NCI-H510A treated with DMSO at 0.1 percent for 48 hours (cell line): ENCODE measurements around the gene DALRD3.
"Not testable (repeated sequence)": the region's sequence is repeated elsewhere in the genome, so short reads cannot be mapped to it uniquely, and the experiment has no call there.

Source experiments
- DNase-seq: peaks from one replicate; lab custom pipeline; 2025; lab: John Stamatoyannopoulos, UW

The DALRD3 gene

DNA sequence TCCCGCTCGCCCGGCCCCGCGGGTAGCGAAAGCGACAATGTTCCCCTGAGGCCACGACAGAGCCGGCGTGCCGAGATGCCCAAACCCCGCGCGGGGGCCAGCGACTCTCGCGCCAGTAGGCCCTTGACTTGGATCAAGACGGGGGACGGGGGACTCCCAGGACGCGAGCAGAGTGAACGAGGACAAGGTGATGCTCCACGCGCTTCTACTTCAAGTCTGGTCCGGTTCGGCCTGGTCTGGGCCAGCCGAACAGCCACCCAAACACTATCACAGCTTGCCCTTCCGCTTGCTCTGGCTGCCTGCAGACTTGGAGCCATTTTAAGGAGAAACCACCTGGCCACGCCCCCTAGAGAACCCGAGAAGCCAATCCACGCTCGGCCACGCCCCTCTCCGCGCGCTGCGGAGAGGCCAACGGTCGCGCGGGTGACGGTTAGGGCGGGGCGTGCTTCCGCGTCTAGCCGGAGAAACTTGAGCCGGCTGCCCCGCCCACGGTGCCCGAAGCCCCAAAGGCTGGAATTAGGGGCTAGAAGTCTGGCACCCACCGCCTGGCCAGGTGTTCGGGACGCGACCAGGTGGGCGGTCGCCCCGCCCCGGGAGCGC is 2.9 kb upstream of the DALRD3 start:
- DNase-seq: peak; percentile 95

DNA sequence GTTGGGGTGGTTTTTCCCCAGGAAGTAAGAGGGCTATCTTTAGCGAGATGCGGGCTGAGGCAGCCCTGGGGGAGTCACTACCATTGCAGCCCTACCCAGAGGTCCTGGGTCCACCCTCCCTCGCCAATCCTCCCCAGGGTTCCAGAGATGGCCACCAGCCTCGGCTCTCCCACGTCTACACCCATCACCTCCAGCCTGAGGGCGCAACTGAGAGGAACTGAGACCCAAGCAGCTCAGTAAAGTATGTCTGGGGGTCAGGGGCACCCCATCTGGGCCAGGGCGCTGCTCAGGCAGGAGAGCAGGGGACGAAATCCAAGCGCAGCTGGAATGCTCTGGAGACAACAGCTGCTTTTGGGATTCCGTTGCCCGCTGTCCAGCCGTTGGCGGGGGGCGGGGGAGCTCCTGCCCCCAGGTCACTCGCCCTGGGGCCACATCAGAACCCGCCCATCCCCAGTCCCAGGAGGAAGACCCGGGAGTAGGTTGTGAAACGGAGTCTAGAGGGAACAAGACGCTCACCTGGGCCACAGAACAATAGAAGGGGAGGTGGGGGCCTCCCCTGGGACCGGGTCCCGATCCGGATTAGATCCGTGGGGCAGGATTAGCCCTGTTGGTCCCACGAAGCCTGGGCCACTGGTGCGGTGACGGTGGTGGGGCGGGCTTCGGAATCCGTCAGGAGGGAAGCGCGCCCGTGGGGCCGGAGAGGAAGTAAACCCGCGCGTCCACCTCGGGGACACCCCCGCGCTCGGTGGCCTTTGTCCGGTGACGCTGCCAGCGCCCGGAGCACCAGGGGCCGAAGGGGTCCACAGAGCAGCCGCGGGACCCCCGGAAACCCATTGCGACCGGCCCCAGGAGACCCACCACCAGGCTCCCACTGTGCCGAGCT is 2.2 kb upstream of the DALRD3 start:
- DNase-seq: no peak

DNA sequence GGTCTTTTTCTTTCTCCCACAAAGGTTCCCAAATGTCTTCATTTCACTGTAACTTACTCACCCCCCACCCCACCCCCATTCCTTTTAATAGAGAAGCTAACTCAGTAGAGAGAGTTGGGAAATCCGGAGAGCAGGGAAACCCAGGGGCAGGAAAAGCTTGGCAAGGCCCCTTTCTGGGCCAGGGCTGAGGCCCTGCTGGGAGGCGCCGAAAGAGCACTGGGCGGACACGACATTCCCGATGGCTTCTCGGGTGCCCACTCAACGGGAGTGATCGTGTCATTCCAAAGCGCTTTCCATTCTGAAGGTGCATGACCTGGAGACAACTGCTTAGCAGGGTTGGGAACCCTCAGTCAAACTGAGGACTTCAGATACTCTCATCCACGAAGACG is 1.6 kb upstream of the DALRD3 start:
- no peak for DNase-seq

DNA sequence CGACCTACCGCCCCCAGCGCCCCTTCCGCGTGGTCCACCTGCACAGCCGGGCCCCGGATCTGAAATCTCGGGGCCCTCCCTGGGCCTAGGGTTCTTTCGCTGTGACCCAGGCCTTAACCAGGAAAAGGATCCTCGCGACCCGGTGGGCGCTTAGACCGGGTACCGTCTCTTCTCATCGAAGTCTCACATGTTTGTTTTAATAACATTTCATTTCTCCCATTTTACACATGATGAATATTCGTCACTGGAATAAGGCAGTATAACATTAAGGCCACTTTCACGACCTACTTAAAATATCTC is 277 bp upstream of the DALRD3 start:
- DNase-seq: no peak

DNA sequence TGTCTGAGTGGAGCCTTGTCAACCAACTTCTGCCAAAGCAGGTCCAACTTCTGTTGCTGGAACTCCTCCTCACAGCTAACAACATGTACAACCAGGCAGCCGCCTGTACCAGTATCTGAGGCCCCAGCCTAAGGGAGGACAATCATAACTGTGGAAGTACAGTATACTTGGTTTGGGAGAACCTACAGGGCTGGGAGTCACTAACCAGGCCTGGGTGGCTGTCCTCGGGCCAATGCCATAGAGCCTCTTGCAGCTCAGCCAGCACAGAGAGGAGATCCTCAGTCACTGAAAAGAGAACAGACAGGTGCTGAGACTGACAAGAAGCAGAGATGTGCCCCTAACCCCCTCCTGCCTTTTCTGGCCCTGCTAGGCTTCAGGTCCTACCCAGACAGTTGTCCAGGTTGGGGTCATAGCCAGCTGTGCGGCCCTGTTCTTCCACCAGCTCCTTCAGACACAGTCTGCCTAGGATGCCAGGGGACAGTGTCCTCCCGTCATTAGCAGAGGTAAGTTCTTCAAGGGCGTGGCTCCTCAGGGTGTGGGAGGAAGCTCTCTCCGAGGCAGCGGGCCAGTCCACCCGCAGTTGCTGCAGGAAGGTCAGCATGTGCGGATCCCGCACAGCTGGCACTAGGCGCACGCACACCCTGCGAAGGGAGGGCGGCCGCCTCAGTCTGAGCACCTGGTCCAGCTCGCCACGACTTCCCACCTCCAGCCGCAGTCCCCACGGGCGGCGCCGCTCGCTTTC is 980 bp downstream of the DALRD3 start:
- no peak for DNase-seq

DNA sequence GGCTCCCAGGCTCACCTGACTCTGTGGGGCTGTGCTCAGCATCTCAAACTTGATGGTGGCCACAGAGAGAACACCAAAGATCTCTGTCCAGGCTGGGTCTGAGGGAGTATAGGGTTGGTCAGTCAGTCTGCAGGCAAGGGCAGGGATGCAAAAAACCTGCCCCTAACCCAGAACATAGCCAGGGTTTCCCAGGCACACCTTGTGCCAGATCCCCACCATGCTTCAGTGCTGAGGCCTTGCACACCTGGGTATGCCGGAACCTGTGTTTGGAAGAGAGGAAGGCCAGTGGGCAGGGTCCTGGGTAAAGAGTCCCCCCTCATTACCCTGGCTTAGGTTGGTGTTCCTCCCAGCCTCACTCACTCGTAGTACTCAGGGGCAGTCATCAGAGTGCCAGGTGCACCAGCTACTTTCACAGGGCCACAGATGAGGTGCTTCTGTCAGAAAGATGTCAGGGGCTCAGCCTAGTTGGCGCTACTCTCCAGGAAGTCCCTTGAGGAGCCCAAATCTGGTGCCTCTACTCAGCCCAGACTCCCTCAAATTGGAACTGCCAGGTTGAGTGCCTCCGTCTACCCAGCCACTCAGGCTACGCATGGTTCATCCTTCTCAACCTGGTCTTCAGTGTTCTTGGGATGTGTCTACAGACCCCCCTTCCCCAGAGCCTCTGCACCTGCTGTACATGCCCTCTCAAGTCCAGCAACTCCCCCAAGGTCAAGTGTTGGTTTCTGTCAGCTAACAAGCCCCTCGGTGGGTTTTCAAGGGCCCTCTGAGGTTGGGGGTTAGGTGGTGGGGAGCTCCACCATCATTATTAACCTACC is 1.8 kb downstream of the DALRD3 start:
- no peak for DNase-seq

DNA sequence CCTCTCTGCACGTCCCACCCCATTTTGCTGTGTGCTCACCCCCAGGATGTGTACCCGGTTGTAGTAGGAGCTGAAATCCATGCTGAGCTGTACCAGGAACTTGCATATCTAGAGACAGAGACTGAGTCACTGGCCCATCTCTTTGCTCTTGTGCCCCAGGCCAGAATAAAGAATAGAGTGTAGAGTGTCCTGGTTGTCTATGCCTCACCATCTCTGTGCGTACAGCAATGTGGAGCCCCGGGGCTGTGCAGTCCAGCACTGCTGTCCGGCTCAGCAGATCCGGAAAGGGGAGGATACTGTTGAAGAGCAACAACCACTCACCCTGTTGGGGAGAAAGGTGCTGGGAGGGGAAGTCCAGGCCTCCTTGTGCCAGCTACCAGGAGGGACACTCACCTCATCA is 2.6 kb downstream of the DALRD3 start:
- DNase-seq: no peak

DNA sequence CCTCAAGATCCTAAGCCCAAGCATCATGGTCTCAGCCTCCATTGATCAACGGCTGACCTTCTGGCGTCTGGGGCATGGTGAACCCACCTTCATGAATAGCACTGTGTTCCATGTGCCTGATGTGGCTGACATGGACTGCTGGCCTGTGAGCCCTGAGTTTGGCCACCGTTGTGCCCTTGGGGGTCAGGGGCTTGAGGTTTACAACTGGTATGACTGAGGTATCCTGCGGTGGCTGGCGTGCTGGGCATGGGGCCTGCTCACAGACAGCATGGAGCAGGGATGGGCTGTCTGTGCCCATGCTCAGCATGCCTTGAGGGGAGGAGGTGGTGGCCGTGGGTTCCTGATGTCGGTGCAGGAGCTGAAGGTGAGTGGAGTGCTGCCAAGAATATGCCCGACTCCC is 3.3 kb downstream of the DALRD3 start:
- no peak for DNase-seq

DNA sequence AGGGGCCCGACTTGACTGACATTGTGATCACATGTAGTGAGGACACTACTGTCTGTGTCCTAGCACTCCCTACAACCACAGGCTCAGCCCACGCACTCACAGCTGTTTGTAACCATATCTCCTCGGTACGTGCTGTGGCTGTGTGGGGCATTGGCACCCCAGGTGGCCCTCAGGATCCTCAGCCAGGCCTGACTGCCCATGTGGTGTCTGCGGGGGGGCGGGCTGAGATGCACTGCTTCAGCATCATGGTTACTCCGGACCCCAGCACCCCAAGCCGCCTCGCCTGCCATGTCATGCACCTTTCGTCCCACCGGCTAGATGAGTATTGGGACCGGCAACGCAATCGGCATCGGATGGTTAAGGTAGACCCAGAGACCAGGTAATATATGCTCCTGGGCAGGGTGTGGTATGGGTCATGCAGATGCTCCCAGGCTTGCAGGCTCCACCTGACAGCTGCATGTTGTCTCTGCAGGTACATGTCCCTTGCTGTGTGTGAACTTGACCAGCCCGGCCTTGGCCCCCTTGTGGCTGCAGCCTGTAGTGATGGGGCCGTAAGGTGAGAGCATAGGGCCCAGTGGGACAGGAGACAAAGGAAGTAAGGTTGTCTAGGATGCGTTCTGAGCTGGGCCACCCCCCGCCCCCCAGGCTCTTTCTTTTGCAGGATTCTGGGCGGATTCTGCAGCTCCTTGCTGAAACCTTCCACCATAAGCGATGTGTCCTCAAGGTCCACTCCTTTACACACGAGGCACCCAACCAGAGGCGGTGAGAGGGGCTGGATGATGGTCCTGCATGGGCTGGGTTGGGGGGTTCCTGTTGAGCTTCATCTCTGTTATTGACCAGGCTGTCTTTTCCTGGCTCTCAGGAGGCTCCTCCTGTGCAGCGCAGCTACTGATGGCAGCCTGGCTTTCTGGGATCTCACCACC is 4.4 kb downstream of the DALRD3 start:
- peak; percentile 31 for DNase-seq

DNA sequence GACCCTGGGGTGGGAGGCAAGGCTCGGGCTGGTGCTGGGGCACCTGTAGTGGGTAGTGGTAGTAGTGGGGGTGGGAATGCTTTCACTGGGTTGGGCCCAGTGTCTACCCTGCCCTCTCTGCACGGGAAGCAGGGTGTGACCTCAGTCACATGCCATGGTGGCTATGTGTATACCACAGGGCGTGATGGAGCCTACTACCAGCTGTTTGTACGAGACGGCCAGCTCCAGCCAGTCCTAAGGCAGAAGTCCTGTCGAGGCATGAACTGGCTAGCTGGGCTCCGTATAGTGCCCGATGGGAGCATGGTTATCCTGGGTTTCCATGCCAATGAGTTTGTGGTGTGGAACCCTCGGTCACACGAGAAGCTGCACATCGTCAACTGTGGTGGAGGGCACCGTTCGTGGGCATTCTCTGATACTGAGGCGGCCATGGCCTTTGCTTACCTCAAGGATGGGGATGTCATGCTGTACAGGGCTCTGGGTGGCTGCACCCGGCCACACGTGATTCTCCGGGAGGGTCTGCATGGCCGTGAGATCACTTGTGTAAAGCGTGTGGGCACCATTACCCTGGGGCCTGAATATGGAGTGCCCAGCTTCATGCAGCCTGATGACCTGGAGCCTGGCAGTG is 5.2 kb downstream of the DALRD3 start:
- DNase-seq: no peak

DNA sequence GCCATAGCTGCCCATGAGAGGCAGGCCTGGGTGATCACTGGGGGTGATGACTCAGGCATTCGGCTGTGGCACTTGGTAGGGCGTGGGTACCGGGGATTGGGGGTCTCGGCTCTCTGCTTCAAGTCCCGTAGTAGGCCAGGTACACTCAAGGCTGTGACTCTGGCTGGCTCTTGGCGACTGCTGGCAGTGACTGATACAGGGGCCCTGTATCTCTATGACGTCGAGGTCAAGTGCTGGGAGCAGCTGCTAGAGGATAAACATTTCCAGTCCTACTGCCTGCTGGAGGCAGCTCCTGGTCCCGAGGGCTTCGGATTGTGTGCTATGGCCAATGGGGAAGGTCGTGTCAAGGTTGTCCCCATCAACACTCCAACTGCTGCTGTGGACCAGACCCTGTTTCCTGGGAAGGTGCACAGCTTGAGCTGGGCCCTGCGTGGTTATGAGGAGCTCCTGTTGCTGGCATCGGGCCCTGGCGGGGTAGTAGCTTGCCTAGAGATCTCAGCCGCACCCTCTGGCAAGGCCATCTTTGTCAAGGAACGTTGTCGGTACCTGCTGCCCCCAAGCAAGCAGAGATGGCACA is 5.9 kb downstream of the DALRD3 start:
- DNase-seq: no peak

DNA sequence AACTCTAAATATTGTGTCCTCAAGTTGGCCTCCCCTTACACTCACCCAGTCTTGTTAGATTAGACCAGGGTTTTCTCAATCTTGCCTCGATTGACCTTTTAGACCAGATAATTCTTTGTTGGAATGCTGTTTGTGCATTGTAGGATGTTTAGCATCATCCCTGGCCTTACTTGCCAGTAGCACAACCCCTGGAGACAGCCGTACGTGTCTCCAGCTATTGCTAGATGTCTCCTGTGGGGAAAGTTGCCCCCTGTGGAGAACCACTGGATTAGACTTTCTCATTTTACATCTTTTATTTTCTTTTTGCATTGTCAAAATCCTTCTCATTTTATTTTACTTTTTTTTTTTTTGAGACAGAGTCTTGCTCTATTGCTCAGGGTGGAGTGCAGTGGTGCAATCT is 9.0 kb downstream of the DALRD3 start:
- DNase-seq: no peak

DNA sequence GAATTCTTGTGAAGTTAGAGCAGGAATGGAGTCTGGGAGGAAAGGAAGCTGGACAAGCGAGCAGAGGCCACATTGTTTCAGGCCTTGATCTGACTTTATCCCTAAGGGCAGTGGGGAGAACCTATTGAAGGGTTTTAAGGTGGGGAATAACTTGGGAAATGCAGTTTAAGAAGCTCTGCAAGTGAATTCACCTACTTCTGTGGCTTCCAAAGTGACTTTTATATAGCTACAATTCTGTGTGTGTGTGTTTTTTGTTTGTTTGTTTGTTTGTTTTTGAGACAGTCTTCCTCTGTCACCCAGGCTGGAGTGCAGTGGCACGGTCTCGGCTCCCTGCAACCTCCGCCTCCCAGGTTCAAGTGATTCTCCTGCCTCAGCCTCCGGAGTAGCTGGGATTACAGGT is 9.8 kb downstream of the DALRD3 start:
- not testable (repeated sequence) for DNase-seq

DNA sequence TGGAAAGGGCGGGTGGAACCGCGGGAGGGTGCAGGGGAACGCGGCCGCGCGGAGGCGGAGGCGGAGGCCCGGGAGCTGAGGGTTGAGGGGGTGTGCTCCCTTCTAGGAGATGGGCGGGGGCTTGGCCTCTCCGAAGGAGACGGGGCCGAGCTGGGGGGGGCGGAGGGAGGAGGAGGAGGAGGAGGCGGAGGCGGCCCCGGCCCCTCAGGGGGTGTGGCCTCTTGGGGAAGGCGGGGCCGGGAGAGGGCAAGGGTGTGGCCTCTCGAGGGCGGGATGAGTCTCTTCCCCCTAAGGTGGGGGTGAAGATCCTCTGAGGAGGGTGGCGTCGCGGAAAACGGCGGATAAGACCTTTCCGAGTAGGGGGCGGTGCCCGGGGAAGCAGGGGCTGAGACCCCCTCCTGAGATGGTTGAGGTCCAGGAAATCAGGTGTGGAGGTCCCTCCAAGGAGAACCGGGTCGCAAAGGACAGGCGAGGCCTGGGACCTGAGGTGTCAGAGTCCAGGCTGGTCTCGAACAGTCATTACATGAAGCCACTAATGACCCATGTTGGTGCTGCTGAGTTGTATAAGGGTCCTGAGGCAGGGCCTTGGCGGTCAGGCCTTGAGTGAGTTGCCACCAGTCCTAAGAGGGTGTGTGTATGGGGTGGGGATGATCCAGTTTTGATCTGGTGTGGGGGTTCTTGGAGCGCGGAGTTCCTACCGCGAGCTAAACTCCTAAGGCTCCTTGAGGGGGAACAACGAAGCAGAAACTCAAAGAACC is 10.4 kb downstream of the DALRD3 start:
- DNase-seq: peak; percentile 19

DNA sequence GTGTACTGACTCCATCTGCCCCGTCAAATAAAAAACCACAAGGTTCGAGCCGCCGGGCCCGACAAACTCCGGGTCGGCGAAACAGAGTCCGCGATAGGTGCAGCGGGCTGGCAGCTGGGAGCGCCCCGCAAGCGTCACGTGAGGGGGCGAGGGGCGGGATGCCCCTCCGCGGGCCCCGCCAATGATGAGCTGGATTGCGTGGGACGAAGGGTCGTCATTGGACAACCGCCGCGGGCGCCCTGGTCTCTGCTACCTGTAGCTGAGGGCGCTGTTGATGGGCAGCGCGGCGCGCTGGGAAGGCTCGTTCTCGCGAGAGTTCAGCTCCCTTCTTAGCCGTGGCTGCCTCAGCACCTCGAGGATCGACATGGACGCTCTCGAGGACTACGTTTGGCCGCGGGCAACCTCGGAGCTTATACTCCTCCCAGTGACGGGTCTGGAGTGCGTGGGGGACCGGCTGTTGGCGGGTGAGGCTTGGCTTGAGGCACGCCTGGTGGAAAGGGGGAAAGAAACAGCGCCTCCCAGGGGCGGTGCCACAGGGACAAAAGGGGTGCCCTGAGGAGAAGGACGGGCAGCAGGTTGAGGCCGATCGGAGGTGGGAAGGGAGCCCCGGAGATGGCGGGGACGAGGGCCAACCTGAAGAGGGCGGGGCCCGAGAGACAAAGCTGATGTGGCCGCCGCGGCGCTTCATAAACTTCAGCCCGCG is 11.2 kb downstream of the DALRD3 start, which contains the start of gene WDR6:
WDR6 (plus strand) TSS at position 324 of the 703 bp plus-strand sequence; CDS start at position 365, 41 bp downstream.
- peak; percentile 90 for DNase-seq

DNA sequence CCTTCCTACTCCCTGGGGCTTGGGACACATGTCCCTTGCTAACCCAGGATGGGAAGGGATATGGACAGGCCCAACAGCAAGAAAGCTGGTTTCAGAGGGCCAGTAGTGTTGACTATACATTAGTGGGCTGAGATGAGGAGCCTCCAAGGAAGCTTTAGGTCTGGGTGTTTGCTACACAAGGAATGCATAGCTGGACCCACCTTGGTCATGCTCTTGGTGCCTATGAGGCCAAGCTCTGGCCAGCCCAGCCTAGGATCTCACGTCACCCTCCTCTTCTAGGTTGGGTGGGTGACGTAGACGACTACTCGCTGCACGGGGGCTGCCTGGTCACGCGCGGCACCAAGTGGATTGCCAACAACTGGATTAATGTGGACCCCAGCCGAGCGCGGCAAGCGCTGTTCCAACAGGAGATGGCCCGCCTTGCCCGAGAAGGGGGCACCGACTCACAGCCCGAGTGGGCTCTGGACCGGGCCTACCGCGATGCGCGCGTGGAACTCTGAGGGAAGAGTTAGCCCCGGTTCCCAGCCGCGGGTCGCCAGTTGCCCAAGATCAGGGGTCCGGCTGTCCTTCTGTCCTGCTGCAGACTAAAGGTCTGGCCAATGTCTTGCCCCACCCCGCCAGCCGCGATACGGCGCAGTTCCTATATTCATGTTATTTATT is 11.8 kb downstream of the DALRD3 start:
- DNase-seq: no peak

DNA sequence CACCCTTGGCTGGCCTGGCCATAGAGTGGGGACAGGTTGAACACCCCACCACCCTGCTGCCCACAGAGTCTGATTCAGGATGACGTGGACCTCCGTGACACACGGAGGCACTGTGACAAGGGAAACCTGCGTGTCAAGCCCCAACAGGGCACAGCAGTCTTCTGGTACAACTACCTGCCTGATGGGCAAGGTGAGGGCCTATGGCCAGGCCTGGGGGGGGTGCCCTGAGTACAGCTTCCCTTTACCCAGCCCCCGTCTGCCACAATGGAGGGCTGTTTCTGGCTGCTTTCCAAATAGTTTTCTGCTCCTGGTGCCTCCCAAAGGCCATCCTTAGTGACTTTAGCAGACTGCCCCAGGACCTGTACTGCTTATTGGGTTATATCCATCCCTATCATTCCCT is 12.4 kb downstream of the DALRD3 start:
- DNase-seq: no peak

DNA sequence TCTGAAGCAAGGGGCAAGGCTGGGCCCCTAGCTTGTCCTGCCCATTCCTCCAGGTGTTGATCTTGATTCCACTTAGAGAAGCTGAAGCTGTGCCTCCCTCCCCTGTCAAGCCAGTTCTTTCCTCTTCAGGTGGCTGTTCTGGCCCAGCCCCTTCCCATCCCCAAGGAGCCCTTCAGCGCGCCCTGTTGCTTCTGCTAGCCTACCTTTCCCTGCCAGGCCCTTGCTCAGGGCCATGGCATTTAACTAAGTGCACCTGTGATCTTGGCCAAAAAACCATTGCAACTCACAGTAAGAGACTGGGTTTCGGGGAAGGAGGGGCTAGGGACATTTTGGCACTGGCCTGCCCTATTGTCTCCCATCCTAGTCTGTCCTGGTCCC is 13.1 kb downstream of the DALRD3 start:
- DNase-seq: peak; percentile 53
